ENCODE measurements around the gene COBLL1.

COBLL1 gene

DNA sequence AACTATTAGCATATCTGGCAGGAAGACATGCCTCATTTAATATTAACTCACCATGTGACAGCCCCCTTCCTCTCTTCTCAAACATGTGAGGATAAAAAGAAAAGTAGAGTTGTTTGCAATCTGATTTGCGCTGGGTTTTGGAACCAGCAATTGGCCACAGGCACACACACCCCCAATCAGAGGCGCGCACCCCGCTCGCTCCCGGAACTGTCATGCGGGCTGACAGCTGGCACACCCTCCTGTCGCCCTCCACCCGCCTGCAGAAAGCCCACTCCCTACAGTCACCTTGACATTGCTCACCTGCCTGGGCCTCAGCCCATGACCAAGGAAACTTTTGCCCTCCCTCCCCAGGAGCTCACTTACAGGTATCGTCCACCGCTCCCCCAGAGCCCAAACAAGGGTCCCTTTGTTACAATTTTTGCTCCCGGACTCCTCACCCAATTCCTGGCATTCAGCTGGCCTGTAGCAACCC lies 1.1 kb downstream of the COBLL1 start:
- no peaks in the 10 kb centered on the region for H3K9me3 ChIP-seq (ENCODE audit: control insufficient read depth in 2 of 2, low read length in 2 of 2)
- H3K4me3 ChIP-seq (ENCODE audit: low read length in 2 of 2): peak overlapping the region; percentile 77 to 88
- peak overlapping the region; percentile 79 to 93 for H3K9ac ChIP-seq (ENCODE audit: low read depth in 1 of 2, low read length in 2 of 2)
- H3K36me3 ChIP-seq (ENCODE audit: control insufficient read depth in 2 of 2, insufficient read depth in 2 of 2, low read length in 2 of 2): no peaks in the 10 kb centered on the region
- peaks cover 8 to 14% of the 10 kb centered on the region in 2 donors for H3K4me1 ChIP-seq (ENCODE audit: control insufficient read depth in 2 of 2, insufficient read depth in 2 of 2, low read length in 2 of 2)
- peak overlapping the region; percentile 93 to 95 for H3K27ac ChIP-seq (ENCODE audit: low read depth in 2 of 2, low read length in 2 of 2)
- no peaks in the 10 kb centered on the region for H3K27me3 ChIP-seq (ENCODE audit: control insufficient read depth in 2 of 2, insufficient read depth in 2 of 2, low read length in 2 of 2)

DNA sequence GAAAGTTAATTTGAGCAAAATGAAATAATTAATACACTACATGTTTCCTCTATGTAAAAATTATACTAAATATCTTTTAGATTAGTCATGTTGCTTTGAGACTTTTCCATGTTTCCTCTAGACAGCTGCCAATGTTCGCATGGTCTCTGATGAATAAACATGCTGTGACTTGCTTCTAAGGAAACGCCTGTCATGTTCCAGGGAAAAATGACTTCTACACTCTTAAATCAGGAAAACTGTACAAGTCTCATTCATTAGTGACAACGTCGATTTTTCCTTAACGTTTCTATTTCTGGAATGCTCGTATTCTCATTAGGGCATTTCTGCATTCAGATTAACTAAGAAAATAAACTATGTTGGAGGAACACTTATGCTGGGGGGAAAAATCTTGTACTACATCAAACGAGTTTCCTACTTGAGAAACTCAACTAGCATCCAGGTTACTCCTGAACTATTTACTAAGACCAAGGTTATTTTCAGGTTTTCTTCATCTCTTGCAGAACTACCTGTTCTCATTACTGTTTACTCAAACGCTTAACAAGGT lies 1.6 kb downstream of the COBLL1 start:
- peak overlapping the region; percentile 93 to 95 for H3K27ac ChIP-seq (ENCODE audit: low read depth in 2 of 2, low read length in 2 of 2)
- no peaks in the 10 kb centered on the region for H3K9me3 ChIP-seq (ENCODE audit: control insufficient read depth in 2 of 2, low read length in 2 of 2)
- H3K36me3 ChIP-seq (ENCODE audit: control insufficient read depth in 2 of 2, insufficient read depth in 2 of 2, low read length in 2 of 2): no peaks in the 10 kb centered on the region
- peak overlapping the region; percentile 79 to 93 for H3K9ac ChIP-seq (ENCODE audit: low read depth in 1 of 2, low read length in 2 of 2)
- peaks cover 8 to 14% of the 10 kb centered on the region in 2 donors for H3K4me1 ChIP-seq (ENCODE audit: control insufficient read depth in 2 of 2, insufficient read depth in 2 of 2, low read length in 2 of 2)
- H3K4me3 ChIP-seq (ENCODE audit: low read length in 2 of 2): peak overlapping the region; percentile 77 to 88
- H3K27me3 ChIP-seq (ENCODE audit: control insufficient read depth in 2 of 2, insufficient read depth in 2 of 2, low read length in 2 of 2): no peaks in the 10 kb centered on the region

DNA sequence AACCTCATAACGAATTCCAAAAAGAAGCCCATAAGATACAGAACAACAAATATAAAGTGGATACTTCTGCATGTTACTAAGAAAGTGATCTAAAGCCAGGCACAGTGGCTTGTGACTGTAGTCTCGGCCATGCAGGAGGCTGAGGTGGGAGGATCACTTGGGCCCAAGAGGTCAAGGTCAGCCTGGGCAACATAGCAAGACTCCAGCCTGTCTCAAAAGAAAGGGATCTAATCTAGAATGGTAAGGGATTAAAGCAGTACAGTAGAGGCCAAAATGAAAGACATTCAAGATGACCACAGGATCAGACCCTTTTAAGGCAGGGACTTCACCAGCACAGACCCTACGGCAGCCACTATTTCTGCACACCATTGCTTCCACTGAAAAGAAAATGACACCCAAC lies 3.8 kb downstream of the COBLL1 start:
- H3K36me3 ChIP-seq (ENCODE audit: control insufficient read depth in 2 of 2, insufficient read depth in 2 of 2, low read length in 2 of 2): no peaks in the 10 kb centered on the region
- H3K27me3 ChIP-seq (ENCODE audit: control insufficient read depth in 2 of 2, insufficient read depth in 2 of 2, low read length in 2 of 2): no peaks in the 10 kb centered on the region
- H3K9me3 ChIP-seq (ENCODE audit: control insufficient read depth in 2 of 2, low read length in 2 of 2): no peaks in the 10 kb centered on the region
- peaks cover 8 to 11% of the 10 kb centered on the region in 2 donors for H3K4me1 ChIP-seq (ENCODE audit: control insufficient read depth in 2 of 2, insufficient read depth in 2 of 2, low read length in 2 of 2)
- no peak overlapping the region for H3K9ac ChIP-seq (ENCODE audit: low read depth in 1 of 2, low read length in 2 of 2)
- no peak overlapping the region for H3K27ac ChIP-seq (ENCODE audit: low read depth in 2 of 2, low read length in 2 of 2)
- H3K4me3 ChIP-seq (ENCODE audit: low read length in 2 of 2): no peak overlapping the region

DNA sequence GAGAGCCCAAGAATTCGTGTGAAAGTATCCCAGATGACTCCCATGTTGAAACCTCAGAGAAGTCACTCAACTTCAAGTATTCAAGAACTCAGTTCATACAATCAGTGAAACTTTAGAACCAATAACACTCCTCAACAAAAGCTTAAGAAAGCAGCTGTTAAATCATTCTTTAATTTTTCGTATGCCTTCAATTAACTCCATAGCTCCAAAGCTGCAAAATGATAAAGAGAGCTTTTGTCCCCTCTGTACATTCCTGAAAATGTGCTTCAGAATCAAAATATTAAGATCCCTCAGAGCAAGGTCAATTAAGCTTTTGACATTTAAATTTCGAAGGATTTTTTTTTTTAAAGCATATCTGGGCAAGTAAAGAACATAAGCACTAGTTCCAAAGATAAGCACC lies 4.7 kb downstream of the COBLL1 start:
- no peaks in the 10 kb centered on the region for H3K27me3 ChIP-seq (ENCODE audit: control insufficient read depth in 2 of 2, insufficient read depth in 2 of 2, low read length in 2 of 2)
- no peaks in the 10 kb centered on the region for H3K9me3 ChIP-seq (ENCODE audit: control insufficient read depth in 2 of 2, low read length in 2 of 2)
- H3K4me3 ChIP-seq (ENCODE audit: low read length in 2 of 2): no peak overlapping the region
- no peak overlapping the region for H3K9ac ChIP-seq (ENCODE audit: low read depth in 1 of 2, low read length in 2 of 2)
- H3K36me3 ChIP-seq (ENCODE audit: control insufficient read depth in 2 of 2, insufficient read depth in 2 of 2, low read length in 2 of 2): no peaks in the 10 kb centered on the region
- peaks cover 4 to 11% of the 10 kb centered on the region in 2 donors for H3K4me1 ChIP-seq (ENCODE audit: control insufficient read depth in 2 of 2, insufficient read depth in 2 of 2, low read length in 2 of 2)
- H3K27ac ChIP-seq (ENCODE audit: low read depth in 2 of 2, low read length in 2 of 2): no peak overlapping the region

DNA sequence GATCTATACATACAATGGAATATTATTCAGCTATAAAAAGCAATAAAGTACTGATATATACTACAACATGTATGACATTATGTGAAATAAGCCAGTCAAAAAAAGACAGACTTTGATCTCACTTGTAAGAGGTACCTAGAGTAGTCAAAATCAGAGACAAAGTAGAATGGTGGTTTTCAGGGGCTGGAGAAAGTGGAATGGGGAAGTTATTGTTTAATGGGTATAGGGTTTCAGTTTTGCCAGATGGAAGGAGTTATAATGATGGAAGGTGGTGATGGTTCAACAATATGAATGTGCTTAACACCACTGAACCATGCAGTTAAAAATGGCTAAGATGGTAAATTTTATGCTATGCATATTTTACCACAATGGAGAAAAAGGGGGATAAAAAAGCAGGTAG lies 6.3 kb downstream of the COBLL1 start:
- Histone ChIP-seq H3K4me1 (ENCODE audit: control insufficient read depth in 2 of 2, insufficient read depth in 2 of 2, low read length in 2 of 2) (peaks cover 4 to 8% of the 10 kb centered on the region in 2 donors), H3K9ac (ENCODE audit: low read depth in 1 of 2, low read length in 2 of 2) (no peak overlapping the region), H3K27me3 (ENCODE audit: control insufficient read depth in 2 of 2, insufficient read depth in 2 of 2, low read length in 2 of 2) (no peaks in the 10 kb centered on the region), H3K9me3 (ENCODE audit: control insufficient read depth in 2 of 2, low read length in 2 of 2) (no peaks in the 10 kb centered on the region), H3K4me3 (ENCODE audit: low read length in 2 of 2) (no peak overlapping the region), H3K27ac (ENCODE audit: low read depth in 2 of 2, low read length in 2 of 2) (no peak overlapping the region), H3K36me3 (ENCODE audit: control insufficient read depth in 2 of 2, insufficient read depth in 2 of 2, low read length in 2 of 2) (no peaks in the 10 kb centered on the region)

DNA sequence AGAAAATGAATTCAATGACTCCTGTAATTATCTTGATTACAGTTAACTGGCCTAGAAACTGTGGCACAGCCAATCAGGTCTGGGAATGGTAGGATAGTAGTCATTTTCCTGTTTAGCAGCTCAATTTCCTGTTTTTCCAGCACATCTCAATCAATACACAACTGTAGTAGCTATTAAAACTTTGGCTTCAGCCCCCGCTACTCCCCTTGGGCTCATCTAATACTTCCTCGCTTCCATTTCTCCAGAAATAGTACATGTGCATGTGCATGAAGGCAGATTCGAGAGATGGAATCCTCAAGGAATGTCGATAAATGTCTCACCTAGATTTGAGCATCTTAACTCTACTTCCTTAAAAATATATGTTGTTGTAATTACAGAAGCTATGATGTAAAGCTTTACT lies 9.7 kb downstream of the COBLL1 start:
- Histone ChIP-seq H3K4me3 (ENCODE audit: low read length in 2 of 2) (no peak overlapping the region), H3K4me1 (ENCODE audit: control insufficient read depth in 2 of 2, insufficient read depth in 2 of 2, low read length in 2 of 2) (peaks cover 0 to 2% of the 10 kb centered on the region in 2 donors), H3K27ac (ENCODE audit: low read depth in 2 of 2, low read length in 2 of 2) (no peak overlapping the region), H3K9ac (ENCODE audit: low read depth in 1 of 2, low read length in 2 of 2) (no peak overlapping the region), H3K36me3 (ENCODE audit: control insufficient read depth in 2 of 2, insufficient read depth in 2 of 2, low read length in 2 of 2) (no peaks in the 10 kb centered on the region), H3K27me3 (ENCODE audit: control insufficient read depth in 2 of 2, insufficient read depth in 2 of 2, low read length in 2 of 2) (no peaks in the 10 kb centered on the region), H3K9me3 (ENCODE audit: control insufficient read depth in 2 of 2, low read length in 2 of 2) (no peaks in the 10 kb centered on the region)

DNA sequence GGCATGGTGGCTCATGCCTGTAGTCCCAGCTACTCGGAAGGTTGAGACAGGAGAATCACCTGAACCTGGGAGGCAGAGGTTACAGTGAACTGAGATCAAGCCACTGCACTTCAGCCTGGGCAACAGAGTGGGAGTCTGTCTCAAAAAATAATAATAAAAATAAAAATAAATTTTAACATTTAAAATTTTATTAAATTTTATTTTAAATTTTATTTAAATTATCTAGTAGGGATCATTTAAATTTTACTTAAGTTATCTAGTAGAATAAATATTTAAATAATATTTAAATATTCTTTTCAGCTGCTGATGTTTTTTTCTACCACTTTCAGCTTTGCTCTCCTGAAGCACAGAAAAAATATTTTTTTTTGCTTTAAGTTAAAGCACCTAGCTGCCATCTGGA lies 10.4 kb downstream of the COBLL1 start:
- Histone ChIP-seq H3K27me3 (ENCODE audit: control insufficient read depth in 2 of 2, insufficient read depth in 2 of 2, low read length in 2 of 2) (no peaks in the 10 kb centered on the region), H3K9ac (ENCODE audit: low read depth in 1 of 2, low read length in 2 of 2) (no peak overlapping the region), H3K27ac (ENCODE audit: low read depth in 2 of 2, low read length in 2 of 2) (no peak overlapping the region), H3K4me1 (ENCODE audit: control insufficient read depth in 2 of 2, insufficient read depth in 2 of 2, low read length in 2 of 2) (peaks cover 2% of the 10 kb centered on the region in 2 donors), H3K9me3 (ENCODE audit: control insufficient read depth in 2 of 2, low read length in 2 of 2) (no peaks in the 10 kb centered on the region), H3K36me3 (ENCODE audit: control insufficient read depth in 2 of 2, insufficient read depth in 2 of 2, low read length in 2 of 2) (no peaks in the 10 kb centered on the region), H3K4me3 (ENCODE audit: low read length in 2 of 2) (no peak overlapping the region)

DNA sequence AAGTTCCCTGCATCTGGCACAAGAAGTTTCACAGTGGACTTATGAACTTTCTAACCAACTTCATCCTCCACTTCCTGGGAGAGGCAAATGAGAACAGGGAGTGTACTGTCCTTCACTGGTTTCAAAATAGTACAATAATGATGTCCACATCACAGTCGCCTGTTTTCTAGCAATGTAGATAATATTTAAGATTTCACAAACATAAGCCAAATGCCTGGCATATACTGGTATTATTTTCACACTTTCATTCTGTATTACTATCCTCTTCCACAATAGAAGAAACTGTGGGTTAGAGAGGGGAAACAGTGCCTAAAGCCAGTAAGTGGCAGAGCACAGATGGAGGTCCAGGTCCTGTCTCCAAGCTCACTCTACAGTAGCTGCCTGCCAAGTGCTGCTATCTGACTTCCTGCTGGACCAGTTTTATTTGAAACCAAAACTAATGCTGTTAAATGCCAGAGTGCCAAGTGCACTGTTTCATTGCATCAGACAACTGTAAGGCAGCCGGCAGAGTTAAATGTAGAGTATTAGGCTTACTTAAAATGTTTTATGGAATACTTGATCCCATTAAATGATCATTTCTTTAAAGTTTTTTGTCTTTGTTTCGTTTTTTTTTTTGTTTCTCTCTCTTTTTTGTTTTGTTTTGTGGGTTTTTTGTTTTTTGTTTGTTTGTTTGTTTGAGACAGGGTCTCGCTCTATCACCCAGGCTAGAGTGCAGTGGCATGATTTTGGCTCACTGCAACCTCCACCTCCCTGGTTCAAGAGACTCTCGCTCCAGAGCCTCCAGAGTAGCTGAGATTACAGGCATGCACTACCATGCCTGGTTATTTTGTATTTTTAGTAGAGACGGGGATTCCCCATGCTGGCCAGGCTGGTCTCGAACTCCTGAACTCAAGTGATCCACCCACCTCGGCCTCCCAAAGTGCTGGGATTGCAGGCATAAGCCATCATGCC lies 15.1 kb downstream of the COBLL1 start:
- no peaks in the 10 kb centered on the region for H3K27me3 ChIP-seq (ENCODE audit: control insufficient read depth in 2 of 2, insufficient read depth in 2 of 2, low read length in 2 of 2)
- H3K4me3 ChIP-seq (ENCODE audit: low read length in 2 of 2): no peak overlapping the region
- no peaks in the 10 kb centered on the region for H3K36me3 ChIP-seq (ENCODE audit: control insufficient read depth in 2 of 2, insufficient read depth in 2 of 2, low read length in 2 of 2)
- no peak overlapping the region for H3K27ac ChIP-seq (ENCODE audit: low read depth in 2 of 2, low read length in 2 of 2)
- no peaks in the 10 kb centered on the region for H3K9me3 ChIP-seq (ENCODE audit: control insufficient read depth in 2 of 2, low read length in 2 of 2)
- peaks cover 2% of the 10 kb centered on the region in 2 donors for H3K4me1 ChIP-seq (ENCODE audit: control insufficient read depth in 2 of 2, insufficient read depth in 2 of 2, low read length in 2 of 2)
- no peak overlapping the region for H3K9ac ChIP-seq (ENCODE audit: low read depth in 1 of 2, low read length in 2 of 2)

DNA sequence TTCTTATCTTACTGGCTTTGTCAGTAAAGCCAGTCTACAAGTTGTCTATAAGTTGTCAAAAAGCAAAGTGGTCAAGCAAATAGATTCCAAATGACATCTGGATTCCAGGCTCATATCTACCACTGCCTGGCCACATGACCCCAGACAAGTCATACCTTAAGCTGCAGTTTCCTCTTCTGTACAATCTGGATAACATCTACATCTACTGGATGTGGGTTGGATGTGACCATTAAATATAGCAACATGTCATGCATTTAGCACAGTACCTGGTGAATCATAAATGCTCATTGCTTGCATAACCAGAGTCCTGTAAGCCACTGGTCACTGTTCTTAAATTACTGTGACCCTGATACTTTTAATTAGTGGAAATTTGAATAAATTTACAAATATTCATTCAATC lies 16.8 kb downstream of the COBLL1 start:
- Histone ChIP-seq H3K4me1 (ENCODE audit: control insufficient read depth in 2 of 2, insufficient read depth in 2 of 2, low read length in 2 of 2) (peaks cover 2% of the 10 kb centered on the region in 2 donors), H3K27ac (ENCODE audit: low read depth in 2 of 2, low read length in 2 of 2) (no peak overlapping the region)

DNA sequence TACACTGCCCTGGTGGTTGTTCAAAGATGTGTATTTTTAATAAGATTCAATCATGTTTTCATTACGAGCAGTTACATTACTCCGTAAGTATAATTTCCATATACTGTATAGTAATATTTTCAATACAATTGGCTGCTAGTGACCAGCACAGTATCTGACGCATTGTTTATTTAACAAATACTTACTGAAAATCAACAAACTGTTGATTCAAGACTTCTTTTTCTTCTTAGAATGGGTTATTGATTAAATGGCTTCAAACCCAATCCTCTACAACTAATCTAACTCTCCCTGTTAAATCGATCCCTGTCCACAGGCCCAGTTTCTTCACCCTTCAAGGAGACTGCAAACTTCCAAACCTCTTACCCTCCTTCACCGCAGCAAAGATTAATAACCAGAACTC lies 18.5 kb downstream of the COBLL1 start:
- Histone ChIP-seq H3K4me3 (ENCODE audit: low read length in 2 of 2) (no peak overlapping the region), H3K36me3 (ENCODE audit: control insufficient read depth in 2 of 2, insufficient read depth in 2 of 2, low read length in 2 of 2) (no peaks in the 10 kb centered on the region), H3K27me3 (ENCODE audit: control insufficient read depth in 2 of 2, insufficient read depth in 2 of 2, low read length in 2 of 2) (no peaks in the 10 kb centered on the region), H3K4me1 (ENCODE audit: control insufficient read depth in 2 of 2, insufficient read depth in 2 of 2, low read length in 2 of 2) (peaks cover 2% of the 10 kb centered on the region in 2 donors), H3K27ac (ENCODE audit: low read depth in 2 of 2, low read length in 2 of 2) (no peak overlapping the region), H3K9ac (ENCODE audit: low read depth in 1 of 2, low read length in 2 of 2) (no peak overlapping the region), H3K9me3 (ENCODE audit: control insufficient read depth in 2 of 2, low read length in 2 of 2) (no peaks in the 10 kb centered on the region)

More for the DNA sequence above, 16.8 kb downstream of the COBLL1 start:
- Histone ChIP-seq H3K9ac (ENCODE audit: low read depth in 1 of 2, low read length in 2 of 2) (no peak overlapping the region), H3K36me3 (ENCODE audit: control insufficient read depth in 2 of 2, insufficient read depth in 2 of 2, low read length in 2 of 2) (no peaks in the 10 kb centered on the region), H3K4me3 (ENCODE audit: low read length in 2 of 2) (no peak overlapping the region), H3K9me3 (ENCODE audit: control insufficient read depth in 2 of 2, low read length in 2 of 2) (no peaks in the 10 kb centered on the region), H3K27me3 (ENCODE audit: control insufficient read depth in 2 of 2, insufficient read depth in 2 of 2, low read length in 2 of 2) (no peaks in the 10 kb centered on the region)
